Testis (tissue), 2 donors: ENCODE data around the gene DLL4.

Experiments used
- POLR2A ChIP-seq: fragments of 450-650 bp; IDR thresholded peaks from one replicate; pipeline ENCODE4 v1.6.1; 2017; ENCODE audit warnings: antibody characterized with exemption, mild to moderate bottlenecking, moderate library complexity
- TF ChIP-seq, protein P1 (sequence below), 3 experiments: fragments of 450-650 bp in 2 of 3; fragments of 200-600 bp in 1 of 3; sonication (generic) in 1 of 3; IDR thresholded peaks; one replicate each; pipeline ENCODE4 v1.5.1; 2016 to 2019; ENCODE audit warnings: antibody characterized with exemption in 3 of 3, mild to moderate bottlenecking in 2 of 3, moderate library complexity in 1 of 3

DNA sequence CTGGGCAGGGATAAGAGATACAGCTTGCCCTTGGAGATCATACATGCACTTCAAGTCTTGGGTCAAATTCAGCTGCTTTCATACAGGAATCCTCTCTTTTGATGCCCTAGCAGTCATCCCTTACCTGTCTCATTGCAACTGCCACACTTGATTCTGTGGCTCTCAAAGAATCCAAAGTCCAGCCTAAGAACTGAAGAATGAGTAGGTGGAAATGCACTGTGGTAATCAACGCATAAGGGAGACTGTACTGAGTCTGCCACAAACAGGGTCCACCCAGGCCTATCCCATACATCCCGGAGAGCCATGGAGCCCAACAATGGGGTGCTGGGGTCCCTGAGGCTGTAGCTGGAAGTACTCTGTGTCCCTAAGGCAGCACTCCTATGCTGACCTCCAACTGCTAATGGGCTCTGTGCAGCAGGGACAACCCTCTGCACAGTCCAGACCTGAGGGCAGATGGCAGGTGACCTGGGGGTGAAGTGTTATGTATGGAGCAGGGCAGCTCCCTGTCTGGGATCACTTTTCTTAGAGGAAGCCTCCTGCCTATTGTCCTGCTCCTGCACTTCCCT is 36.6 kb upstream of the DLL4 start:
- no peak for TF ChIP-seq POLR2A
- TF ChIP-seq, protein P1, sequence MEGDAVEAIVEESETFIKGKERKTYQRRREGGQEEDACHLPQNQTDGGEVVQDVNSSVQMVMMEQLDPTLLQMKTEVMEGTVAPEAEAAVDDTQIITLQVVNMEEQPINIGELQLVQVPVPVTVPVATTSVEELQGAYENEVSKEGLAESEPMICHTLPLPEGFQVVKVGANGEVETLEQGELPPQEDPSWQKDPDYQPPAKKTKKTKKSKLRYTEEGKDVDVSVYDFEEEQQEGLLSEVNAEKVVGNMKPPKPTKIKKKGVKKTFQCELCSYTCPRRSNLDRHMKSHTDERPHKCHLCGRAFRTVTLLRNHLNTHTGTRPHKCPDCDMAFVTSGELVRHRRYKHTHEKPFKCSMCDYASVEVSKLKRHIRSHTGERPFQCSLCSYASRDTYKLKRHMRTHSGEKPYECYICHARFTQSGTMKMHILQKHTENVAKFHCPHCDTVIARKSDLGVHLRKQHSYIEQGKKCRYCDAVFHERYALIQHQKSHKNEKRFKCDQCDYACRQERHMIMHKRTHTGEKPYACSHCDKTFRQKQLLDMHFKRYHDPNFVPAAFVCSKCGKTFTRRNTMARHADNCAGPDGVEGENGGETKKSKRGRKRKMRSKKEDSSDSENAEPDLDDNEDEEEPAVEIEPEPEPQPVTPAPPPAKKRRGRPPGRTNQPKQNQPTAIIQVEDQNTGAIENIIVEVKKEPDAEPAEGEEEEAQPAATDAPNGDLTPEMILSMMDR (IDR thresholded peaks at IDR 0.05): no peak
